ENCODE data around the gene ELL.

GRCh38 chr19:18515959-18516358, 5.9 kb downstream of the ELL start:
- TF ChIP-seq POLR2A (IDR thresholded peaks at IDR 0.05) (no peak), CTCF (IDR thresholded peaks at IDR 0.05) (no peak)
